Endodermal cell (in vitro differentiated cells): ENCODE data around the gene TMPRSS11D. TPM values are rescaled to one million over a fixed set of nuclear protein-coding genes. Genes with fewer than 3 reads are reported as not detected.

ENCODE experiments used
- DNase-seq: peaks from one replicate; pipeline ENCODE4 v3.0.0-alpha.2; 2017
- H3K27ac ChIP-seq: 2 replicates; pipeline ENCODE4 v1.5.1; 2013; ENCODE audit warnings: mild to moderate bottlenecking, low read depth, low read length, moderate library complexity
- H3K27me3 ChIP-seq: 2 replicates; pipeline ENCODE4 v1.6.1; 2013; ENCODE audit warnings: mild to moderate bottlenecking, low read length, moderate library complexity; ENCODE audit not compliant: insufficient read depth, control insufficient read depth, poor library complexity, severe bottlenecking
- H3K36me3 ChIP-seq: 2 replicates; pipeline ENCODE4 v1.7.0; 2013; ENCODE audit warnings: mild to moderate bottlenecking, low read length, moderate library complexity; ENCODE audit not compliant: control insufficient read depth, insufficient read depth
- H3K4me1 ChIP-seq: one replicate; pipeline ENCODE4 v1.7.0; 2013; ENCODE audit warnings: low read length; ENCODE audit not compliant: control insufficient read depth, insufficient read depth
- H3K4me3 ChIP-seq: 2 replicates; pipeline ENCODE4 v1.5.1; 2013; ENCODE audit warnings: mild to moderate bottlenecking, low read length, moderate library complexity
- H3K9ac ChIP-seq: 2 replicates; pipeline ENCODE4 v1.6.1; 2013; ENCODE audit warnings: mild to moderate bottlenecking, low read length, moderate library complexity; ENCODE audit not compliant: poor library complexity, severe bottlenecking; ENCODE audit errors: extremely low read depth
- H3K9me3 ChIP-seq: 2 replicates; pipeline ENCODE4 v1.6.1; 2013; ENCODE audit warnings: mild to moderate bottlenecking, low read length, moderate library complexity; ENCODE audit not compliant: control insufficient read depth
- H3K27ac Mint-ChIP-seq: 2 replicates; pipeline ENCODE4 v1.8.0; 2020; ENCODE audit warnings: mixed read lengths
- H3K27me3 Mint-ChIP-seq: 2 replicates; pipeline ENCODE4 v1.8.0; 2021; ENCODE audit warnings: mild to moderate bottlenecking, mixed read lengths; ENCODE audit not compliant: insufficient read depth
- H3K36me3 Mint-ChIP-seq: 2 replicates; pipeline ENCODE4 v1.8.0; 2020; ENCODE audit warnings: low read depth, mixed read lengths
- H3K4me1 Mint-ChIP-seq: 2 replicates; pipeline ENCODE4 v1.8.0; 2020; ENCODE audit warnings: mixed read lengths
- H3K4me3 Mint-ChIP-seq: 2 replicates; pipeline ENCODE4 v1.8.0; 2020; ENCODE audit warnings: mild to moderate bottlenecking, moderate library complexity, mixed read lengths
- H3K9me3 Mint-ChIP-seq: 2 replicates; pipeline ENCODE4 v1.8.0; 2020; ENCODE audit warnings: mild to moderate bottlenecking, mixed read lengths
- WGBS, 2 experiments: methylation state at CpG; one replicate each; pipeline versions ENCODE4 v1.1.5 to v1.1.7; 2013; ENCODE audit warnings: missing lambda C conversion rate in 2 of 2, mixed read lengths in 1 of 2; ENCODE audit not compliant: insufficient coverage in 1 of 2, insufficient read length in 1 of 2; 5-methylcytosine and 5-hydroxymethylcytosine counted together
- total RNA-seq, 2 donors: library from RNA; stranded (reverse); fragmentation: NEBNext Ultra II Directional in 1 of 2; extraction: Animal tissue kit (Norgen Biotek cat#: 25700) in 1 of 2; gene quantifications; 2 replicates in 1 of 2; 3 replicates in 1 of 2; pipeline ENCODE4 v1.2.1, GENCODE V29; 2021
- TF ChIP-seq, protein P1 (sequence below): fragments of 200-600 bp; sonication (generic); conservative IDR thresholded peaks from 2 replicates; pipeline ENCODE4 v1.5.0; 2021; ENCODE audit warnings: antibody characterized with exemption, mild to moderate bottlenecking

TMPRSS11D gene
- total RNA-seq, 2 donors from 2014 or later, result not detected

DNA sequence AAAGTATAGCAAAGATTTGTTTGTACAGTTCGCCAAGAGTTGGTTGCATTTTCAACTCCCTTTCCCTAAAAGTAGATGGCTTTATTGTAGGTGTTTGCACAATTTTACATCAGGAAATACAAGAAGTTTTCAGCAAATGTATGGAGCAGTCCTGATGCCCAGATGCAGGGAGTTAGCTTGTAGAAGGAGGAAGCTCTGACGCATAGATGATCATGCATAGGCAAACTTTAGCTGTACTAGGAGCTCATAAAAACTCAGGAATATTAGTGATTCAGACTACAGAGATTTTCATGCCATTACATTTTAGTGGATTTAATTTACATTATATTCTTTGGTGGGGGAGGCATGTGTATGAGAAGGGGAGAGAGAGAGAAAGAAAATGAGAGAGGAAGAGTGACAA lies 62.9 kb downstream of the TMPRSS11D start:
- H3K4me1 ChIP-seq, result no peaks in the 10 kb centered on the region
- H3K36me3 Mint-ChIP-seq, result no peaks in the 10 kb centered on the region
- H3K9me3 Mint-ChIP-seq, result no peaks in the 10 kb centered on the region
- TF ChIP-seq, protein P1, sequence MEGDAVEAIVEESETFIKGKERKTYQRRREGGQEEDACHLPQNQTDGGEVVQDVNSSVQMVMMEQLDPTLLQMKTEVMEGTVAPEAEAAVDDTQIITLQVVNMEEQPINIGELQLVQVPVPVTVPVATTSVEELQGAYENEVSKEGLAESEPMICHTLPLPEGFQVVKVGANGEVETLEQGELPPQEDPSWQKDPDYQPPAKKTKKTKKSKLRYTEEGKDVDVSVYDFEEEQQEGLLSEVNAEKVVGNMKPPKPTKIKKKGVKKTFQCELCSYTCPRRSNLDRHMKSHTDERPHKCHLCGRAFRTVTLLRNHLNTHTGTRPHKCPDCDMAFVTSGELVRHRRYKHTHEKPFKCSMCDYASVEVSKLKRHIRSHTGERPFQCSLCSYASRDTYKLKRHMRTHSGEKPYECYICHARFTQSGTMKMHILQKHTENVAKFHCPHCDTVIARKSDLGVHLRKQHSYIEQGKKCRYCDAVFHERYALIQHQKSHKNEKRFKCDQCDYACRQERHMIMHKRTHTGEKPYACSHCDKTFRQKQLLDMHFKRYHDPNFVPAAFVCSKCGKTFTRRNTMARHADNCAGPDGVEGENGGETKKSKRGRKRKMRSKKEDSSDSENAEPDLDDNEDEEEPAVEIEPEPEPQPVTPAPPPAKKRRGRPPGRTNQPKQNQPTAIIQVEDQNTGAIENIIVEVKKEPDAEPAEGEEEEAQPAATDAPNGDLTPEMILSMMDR, result no peak
- DNase-seq, result no peak
- H3K4me1 Mint-ChIP-seq, result no peaks in the 10 kb centered on the region
- no peak overlapping the region for H3K9ac ChIP-seq
- no peaks in the 10 kb centered on the region for H3K27me3 ChIP-seq
- H3K4me3 Mint-ChIP-seq, result no peak overlapping the region
- no peak overlapping the region for H3K4me3 ChIP-seq
- no peaks in the 10 kb centered on the region for H3K36me3 ChIP-seq
- H3K27ac ChIP-seq, result no peak overlapping the region
- 83 to 92% methylated on average over 1 to 2 of the region's 2 CpGs for WGBS, 2 experiments
- no peaks in the 10 kb centered on the region for H3K9me3 ChIP-seq
- no peaks in the 10 kb centered on the region for H3K27me3 Mint-ChIP-seq
- no peak overlapping the region for H3K27ac Mint-ChIP-seq

DNA sequence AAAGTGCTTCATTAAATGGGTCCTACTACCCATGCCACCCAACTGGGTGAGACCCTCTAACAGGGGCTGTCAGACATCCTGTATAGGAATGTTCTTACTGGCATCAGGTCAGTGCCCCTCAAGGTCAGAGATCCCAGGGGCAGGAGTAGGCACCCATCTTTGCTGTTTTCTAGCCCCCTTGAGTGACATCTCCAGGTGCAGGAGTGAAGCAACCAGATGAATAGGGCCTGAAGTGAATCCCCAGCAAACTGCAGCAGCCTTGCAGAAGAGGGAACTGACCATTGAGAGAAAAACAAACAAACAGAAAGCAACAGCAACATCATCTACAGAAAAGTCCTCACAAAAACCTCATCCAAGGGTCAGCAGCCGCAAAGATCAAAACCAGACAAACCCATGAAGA lies 73.8 kb downstream of the TMPRSS11D start:
- H3K27me3 Mint-ChIP-seq, result no peaks in the 10 kb centered on the region
- H3K4me3 Mint-ChIP-seq, result no peak overlapping the region
- H3K4me1 Mint-ChIP-seq, result no peaks in the 10 kb centered on the region
- no peak overlapping the region for H3K27ac Mint-ChIP-seq
- no peaks in the 10 kb centered on the region for H3K9me3 ChIP-seq
- H3K4me1 ChIP-seq, result no peaks in the 10 kb centered on the region
- 100% methylated on average over 1 of the region's 1 CpG; no CpG with 5 or more reads in 1 of the 2 experiments for WGBS, 2 experiments
- H3K36me3 Mint-ChIP-seq, result no peaks in the 10 kb centered on the region
- no peaks in the 10 kb centered on the region for H3K36me3 ChIP-seq
- no peak overlapping the region for H3K9ac ChIP-seq
- no peaks in the 10 kb centered on the region for H3K27me3 ChIP-seq
- no peak overlapping the region for H3K4me3 ChIP-seq
- H3K9me3 Mint-ChIP-seq, result peaks cover 6% of the 10 kb centered on the region
- TF ChIP-seq, protein P1, result no peak
- DNase-seq, result no peak
- no peak overlapping the region for H3K27ac ChIP-seq

DNA sequence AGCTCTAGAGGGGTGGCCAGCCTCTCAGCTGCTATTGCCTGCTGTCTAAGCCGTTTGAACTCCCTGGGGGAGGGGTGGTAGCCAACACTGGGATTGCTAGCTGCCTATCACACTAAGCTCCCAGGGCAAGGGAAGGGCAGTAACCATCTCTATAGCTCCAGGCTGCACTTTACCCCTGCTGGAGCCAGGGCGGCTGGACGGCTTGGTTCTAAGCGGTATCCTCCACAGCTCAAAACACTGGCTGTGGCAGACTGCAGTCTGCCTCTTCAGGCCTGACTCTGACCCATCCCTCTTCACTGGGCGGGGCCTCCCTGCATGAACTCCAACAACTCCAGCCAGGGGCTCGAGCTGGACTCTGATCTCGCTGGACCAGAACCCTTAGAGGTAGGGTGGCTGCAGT lies 74.3 kb downstream of the TMPRSS11D start:
- Mint-ChIP-seq H3K36me3 (no peaks in the 10 kb centered on the region), H3K9me3 (peaks cover 4% of the 10 kb centered on the region), H3K27ac (no peak overlapping the region), H3K4me1 (no peaks in the 10 kb centered on the region), H3K27me3 (no peaks in the 10 kb centered on the region), H3K4me3 (no peak overlapping the region)
- TF ChIP-seq, protein P1, result peak; percentile 24
- WGBS, 2 experiments, result 89 to 90% methylated on average over 5 to 7 of the region's 7 CpGs
- DNase-seq, result peak; percentile 71
- no peak overlapping the region for H3K9ac ChIP-seq
- H3K4me3 ChIP-seq, result no peak overlapping the region
- no peak overlapping the region for H3K27ac ChIP-seq
- no peaks in the 10 kb centered on the region for H3K27me3 ChIP-seq
- no peaks in the 10 kb centered on the region for H3K4me1 ChIP-seq
- no peaks in the 10 kb centered on the region for H3K36me3 ChIP-seq
- H3K9me3 ChIP-seq, result no peaks in the 10 kb centered on the region
